Left ventricle myocardium inferior (tissue), 1 donor: ENCODE results near the gene SULT4A1. TPM values are rescaled to one million over a fixed set of nuclear protein-coding genes. Genes with fewer than 3 reads are reported as not detected.

Experiments
- DNase-seq: peaks from one replicate; pipeline ENCODE4 v3.0.0-alpha.2; 2020
- H3K27ac ChIP-seq: fragments of 200-600 bp; replicated peaks from 2 replicates; pipeline ENCODE4 v1.8.0; 2021
- H3K27me3 ChIP-seq: fragments of 200-600 bp; 2 replicates; pipeline ENCODE4 v1.8.0; 2021; ENCODE audit warnings: low read depth
- H3K36me3 ChIP-seq: fragments of 200-600 bp; 2 replicates; pipeline ENCODE4 v1.8.0; 2021
- H3K4me1 ChIP-seq: fragments of 200-600 bp; 2 replicates; pipeline ENCODE4 v1.8.0; 2021
- H3K4me3 ChIP-seq: fragments of 200-600 bp; 2 replicates; pipeline ENCODE4 v1.8.0; 2021; ENCODE audit warnings: mild to moderate bottlenecking, moderate library complexity
- H3K9me3 ChIP-seq: fragments of 200-600 bp; replicated peaks from 2 replicates; pipeline ENCODE4 v1.8.0; 2021
- intact Hi-C: fragments of 100-400 bp; cut with micrococcal nuclease; formaldehyde crosslinking; loops from one replicate; pipeline ENCODE4 v1.11.0; 2022
- total RNA-seq: library from RNA; stranded (reverse); fragmentation: NEBNext Ultra II Directional; extraction: Animal tissue kit (Norgen Biotek cat#: 25700); gene quantifications from one replicate; pipeline ENCODE4 v1.2.1, GENCODE V29; 2021
- TF ChIP-seq, protein P1 (sequence below): fragments of 200-600 bp; IDR thresholded peaks from 2 replicates; pipeline ENCODE4 v1.8.0; 2021; ENCODE audit warnings: antibody characterized with exemption, mild to moderate bottlenecking, borderline replicate concordance
- donor health status: DM: no; HTN: yes; CAD: no; lungs with severe emphysema.

Gene SULT4A1
- total RNA-seq, 1 donor from 2014 or later = 0.08 TPM

GRCh38 chr22:43776081-43776670 is 86.1 kb downstream of the SULT4A1 start:
- no peak for DNase-seq
- Histone ChIP-seq H3K4me3 (no peak overlapping the region), H3K27me3 (no peaks in the 10 kb centered on the region), H3K36me3 (no peaks in the 10 kb centered on the region), H3K27ac (no peak overlapping the region), H3K9me3 (no peaks in the 10 kb centered on the region), H3K4me1 (no peaks in the 10 kb centered on the region)
- TF ChIP-seq, protein P1, sequence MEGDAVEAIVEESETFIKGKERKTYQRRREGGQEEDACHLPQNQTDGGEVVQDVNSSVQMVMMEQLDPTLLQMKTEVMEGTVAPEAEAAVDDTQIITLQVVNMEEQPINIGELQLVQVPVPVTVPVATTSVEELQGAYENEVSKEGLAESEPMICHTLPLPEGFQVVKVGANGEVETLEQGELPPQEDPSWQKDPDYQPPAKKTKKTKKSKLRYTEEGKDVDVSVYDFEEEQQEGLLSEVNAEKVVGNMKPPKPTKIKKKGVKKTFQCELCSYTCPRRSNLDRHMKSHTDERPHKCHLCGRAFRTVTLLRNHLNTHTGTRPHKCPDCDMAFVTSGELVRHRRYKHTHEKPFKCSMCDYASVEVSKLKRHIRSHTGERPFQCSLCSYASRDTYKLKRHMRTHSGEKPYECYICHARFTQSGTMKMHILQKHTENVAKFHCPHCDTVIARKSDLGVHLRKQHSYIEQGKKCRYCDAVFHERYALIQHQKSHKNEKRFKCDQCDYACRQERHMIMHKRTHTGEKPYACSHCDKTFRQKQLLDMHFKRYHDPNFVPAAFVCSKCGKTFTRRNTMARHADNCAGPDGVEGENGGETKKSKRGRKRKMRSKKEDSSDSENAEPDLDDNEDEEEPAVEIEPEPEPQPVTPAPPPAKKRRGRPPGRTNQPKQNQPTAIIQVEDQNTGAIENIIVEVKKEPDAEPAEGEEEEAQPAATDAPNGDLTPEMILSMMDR = no peak
- intact Hi-C loops = no loop called here

Other genes with a start within 250 kb of the SULT4A1 start
- gene EFCAB6, start 50.2 kb downstream of the SULT4A1 start, total RNA-seq = 1.8 TPM
- gene PNPLA5, start 29.5 kb upstream of the SULT4A1 start, total RNA-seq = not detected
- not detected for gene PNPLA3, start 61.3 kb upstream of the SULT4A1 start, total RNA-seq
- 72.0 TPM for gene SAMM50, start 92.9 kb upstream of the SULT4A1 start, total RNA-seq
- gene PARVB, start 161.8 kb upstream of the SULT4A1 start, total RNA-seq = 155 TPM